CD4-positive, CD25-positive, alpha-beta regulatory T cell (primary cell): ENCODE measurements around the gene CAPZA1. TPM values are rescaled to one million over a fixed set of nuclear protein-coding genes. Genes with fewer than 3 reads are reported as not detected.

Source experiments
- ATAC-seq, 2 donors: fragments of 150-1000 bp; cut with Tn5 transposase; one replicate each; pipeline ENCODE4 v1.10.0; 2021; ENCODE audit warnings: low read depth in 2 of 2, moderate number of reproducible peaks in 2 of 2, moderate library complexity in 1 of 2
- DNase-seq, 3 donors: peaks; one replicate each; pipeline versions ENCODE4 v3.0.0 to v3.0.0-alpha.2; 2012 to 2022; ENCODE audit warnings: mixed read lengths in 1 of 3
- H3K27ac ChIP-seq: one replicate; pipeline ENCODE4 v1.7.0; 2013; ENCODE audit warnings: mild to moderate bottlenecking, low read length; ENCODE audit not compliant: insufficient read depth, poor library complexity, severe bottlenecking
- H3K27me3 ChIP-seq: one replicate; pipeline ENCODE4 v1.7.0; 2013; ENCODE audit warnings: low read length; ENCODE audit not compliant: control insufficient read depth, insufficient read depth
- H3K36me3 ChIP-seq: one replicate; pipeline ENCODE4 v1.7.0; 2013; ENCODE audit warnings: mild to moderate bottlenecking, low read length, moderate library complexity; ENCODE audit not compliant: control insufficient read depth, insufficient read depth
- H3K4me1 ChIP-seq: 2 replicates; pipeline ENCODE4 v1.7.0; 2013; ENCODE audit warnings: mild to moderate bottlenecking, low read length; ENCODE audit not compliant: insufficient read depth, control insufficient read depth, poor library complexity, severe bottlenecking
- H3K4me3 ChIP-seq: one replicate; pipeline ENCODE4 v1.7.0; 2013; ENCODE audit warnings: low read depth, mild to moderate bottlenecking, low read length, moderate library complexity
- H3K9me3 ChIP-seq, 2 experiments: 1 replicate in 1 of 2; 2 replicates in 1 of 2; pipeline ENCODE4 v1.7.0; 2013; ENCODE audit warnings: low read length in 2 of 2, mild to moderate bottlenecking in 1 of 2, moderate library complexity in 1 of 2; ENCODE audit not compliant: control insufficient read depth in 2 of 2
- H3K27ac Mint-ChIP-seq, 3 donors: one replicate each; pipeline ENCODE4 v1.8.0; 2020 to 2022; ENCODE audit warnings: mild to moderate bottlenecking in 3 of 3, mixed read lengths in 3 of 3, moderate library complexity in 2 of 3
- H3K27me3 Mint-ChIP-seq: one replicate; pipeline ENCODE4 v1.8.0; 2022; ENCODE audit warnings: mild to moderate bottlenecking, mixed read lengths
- H3K36me3 Mint-ChIP-seq: one replicate; pipeline ENCODE4 v1.8.0; 2020; ENCODE audit warnings: mixed read lengths
- H3K4me1 Mint-ChIP-seq, 4 donors: one replicate each; pipeline ENCODE4 v1.8.0; 2020 to 2022; ENCODE audit warnings: mixed read lengths in 4 of 4, mild to moderate bottlenecking in 1 of 4
- H3K4me3 Mint-ChIP-seq, 4 donors: one replicate each; pipeline ENCODE4 v1.8.0; 2020 to 2022; ENCODE audit warnings: mild to moderate bottlenecking in 4 of 4, mixed read lengths in 4 of 4, moderate library complexity in 3 of 4
- H3K9me3 Mint-ChIP-seq, 7 donors: one replicate each; pipeline ENCODE4 v1.8.0; 2020 to 2022; ENCODE audit warnings: mixed read lengths in 7 of 7, mild to moderate bottlenecking in 3 of 7, moderate library complexity in 2 of 7
- polyA plus RNA-seq, 4 donors: library from polyadenylated mRNA; unstranded; fragments of 300-500 nt; fragmentation: Illumina TruSeq; gene quantifications; one replicate each; pipeline ENCODE4 v1.2.3, GENCODE V29; 2021
- total RNA-seq: library from RNA; stranded (reverse); gene quantifications from one replicate; pipeline ENCODE4 v1.2.3, GENCODE V29; 2022

CAPZA1 gene
- total and polyA plus RNA-seq, 5 donors from 2014 or later, result 244 to 281 (median 255) TPM

GRCh38 chr1:112714313-112715263, 95.0 kb downstream of the CAPZA1 start:
- Mint-ChIP-seq H3K27me3 (peaks cover 39% of the 10 kb centered on the region), H3K4me3 (peak overlapping the region; percentile 80 to 87 (median 83)), H3K9me3 (peaks cover 0 to under 1% (median 0%) of the 10 kb centered on the region in 7 donors), H3K36me3 (no peaks in the 10 kb centered on the region), H3K4me1 (peaks cover 6 to 32% (median 22%) of the 10 kb centered on the region in 4 donors), H3K27ac (no peak overlapping the region)
- Histone ChIP-seq H3K4me1 (peaks cover 35% of the 10 kb centered on the region), H3K36me3 (no peaks in the 10 kb centered on the region), H3K27ac (peak overlapping the region; percentile 55), H3K4me3 (no peak overlapping the region), H3K9me3 (no peaks in the 10 kb centered on the region), H3K27me3 (no peaks in the 10 kb centered on the region)
- no peak for ATAC-seq
- peak in 1 of 3 donors; percentile 17 for DNase-seq

GRCh38 chr1:112715264-112716053, 95.8 kb downstream of the CAPZA1 start, which contains the start of gene PPM1J:
PPM1J (minus strand) TSS chr1:112715332; CDS start chr1:112715301, 31 bp downstream.
- H3K27ac ChIP-seq, result peak within 1 kb of the TSS; percentile 55
- H3K27me3 ChIP-seq, result no peaks in the 10 kb centered on the region
- H3K9me3 ChIP-seq, result no peaks in the 10 kb centered on the region
- DNase-seq (peak; percentile 95 to 97 (median 96)), ATAC-seq (peak; percentile 86 to 90)
- peaks cover 35% of the 10 kb centered on the region for H3K4me1 ChIP-seq
- H3K27ac Mint-ChIP-seq, result peak within 1 kb of the TSS in 2 of 3 donors; percentile 82 to 89
- peaks cover 35% of the 10 kb centered on the region for H3K27me3 Mint-ChIP-seq
- H3K4me1 Mint-ChIP-seq, result peaks cover 6 to 32% (median 22%) of the 10 kb centered on the region in 4 donors
- H3K9me3 Mint-ChIP-seq, result no peaks in the 10 kb centered on the region
- no peaks in the 10 kb centered on the region for H3K36me3 Mint-ChIP-seq
- H3K4me3 ChIP-seq, result peak within 1 kb of the TSS; percentile 86
- H3K36me3 ChIP-seq, result no peaks in the 10 kb centered on the region
- H3K4me3 Mint-ChIP-seq, result peak within 1 kb of the TSS; percentile 91 to 95 (median 92)

GRCh38 chr1:112716133-112716720, 96.6 kb downstream of the CAPZA1 start:
- peak overlapping the region in 2 of 3 donors; percentile 82 to 89 for H3K27ac Mint-ChIP-seq
- Histone ChIP-seq H3K36me3 (no peaks in the 10 kb centered on the region), H3K4me1 (peaks cover 35% of the 10 kb centered on the region), H3K27me3 (no peaks in the 10 kb centered on the region), H3K27ac (no peak overlapping the region), H3K9me3 (no peaks in the 10 kb centered on the region), H3K4me3 (peak overlapping the region; percentile 86)
- peaks cover 40% of the 10 kb centered on the region for H3K27me3 Mint-ChIP-seq
- H3K4me1 Mint-ChIP-seq, result peaks cover 6 to 32% (median 22%) of the 10 kb centered on the region in 4 donors
- peak in 1 of 2 donors; percentile 11 for ATAC-seq
- peak; percentile 67 to 84 (median 69) for DNase-seq
- H3K4me3 Mint-ChIP-seq, result peak overlapping the region; percentile 91 to 95 (median 92)
- H3K9me3 Mint-ChIP-seq, result no peaks in the 10 kb centered on the region
- no peaks in the 10 kb centered on the region for H3K36me3 Mint-ChIP-seq

- peaks cover 35% of the 10 kb centered on the region for H3K4me1 ChIP-seq
- Mint-ChIP-seq H3K9me3 (no peaks in the 10 kb centered on the region), H3K27ac (no peak overlapping the region), H3K4me1 (peaks cover 6 to 34% (median 24%) of the 10 kb centered on the region in 4 donors), H3K36me3 (no peaks in the 10 kb centered on the region), H3K27me3 (peaks cover 43% of the 10 kb centered on the region), H3K4me3 (peak overlapping the region in 2 of 4 donors; percentile 52 to 62)
- H3K36me3 ChIP-seq, result no peaks in the 10 kb centered on the region
- ATAC-seq (no peak), DNase-seq (no peak)
- no peaks in the 10 kb centered on the region for H3K9me3 ChIP-seq
- H3K27me3 ChIP-seq, result no peaks in the 10 kb centered on the region
- no peak overlapping the region for H3K4me3 ChIP-seq
- H3K27ac ChIP-seq, result no peak overlapping the region
Observed at GRCh38 chr1:112717263-112717873, 97.7 kb downstream of the CAPZA1 start.

GRCh38 chr1:112718691-112719418, 99.2 kb downstream of the CAPZA1 start:
- H3K36me3 ChIP-seq, result no peaks in the 10 kb centered on the region
- no peak overlapping the region for H3K4me3 ChIP-seq
- no peak overlapping the region for H3K27ac ChIP-seq
- Mint-ChIP-seq H3K36me3 (no peaks in the 10 kb centered on the region), H3K27me3 (peaks cover 32% of the 10 kb centered on the region), H3K27ac (peak overlapping the region in 1 of 3 donors; percentile 42), H3K9me3 (no peaks in the 10 kb centered on the region), H3K4me3 (peak overlapping the region in 3 of 4 donors; percentile 21 to 91 (median 55)), H3K4me1 (peaks cover 6 to 40% (median 24%) of the 10 kb centered on the region in 4 donors)
- ATAC-seq (peak; percentile 17 to 19), DNase-seq (peak; percentile 66 to 73 (median 69))
- H3K27me3 ChIP-seq, result peaks cover 5% of the 10 kb centered on the region
- H3K9me3 ChIP-seq, result no peaks in the 10 kb centered on the region
- peaks cover 35% of the 10 kb centered on the region for H3K4me1 ChIP-seq

GRCh38 chr1:112719706-112720105, 100.1 kb downstream of the CAPZA1 start:
- H3K4me3 Mint-ChIP-seq, result no peak overlapping the region
- H3K4me3 ChIP-seq, result no peak overlapping the region
- peak overlapping the region in 1 of 3 donors; percentile 67 for H3K27ac Mint-ChIP-seq
- no peak for DNase-seq
- no peak for ATAC-seq
- H3K4me1 ChIP-seq, result peaks cover 27% of the 10 kb centered on the region
- peaks cover 6 to 34% (median 23%) of the 10 kb centered on the region in 4 donors for H3K4me1 Mint-ChIP-seq
- no peaks in the 10 kb centered on the region for H3K9me3 Mint-ChIP-seq
- H3K36me3 ChIP-seq, result no peaks in the 10 kb centered on the region
- no peaks in the 10 kb centered on the region for H3K36me3 Mint-ChIP-seq
- peaks cover 5% of the 10 kb centered on the region for H3K27me3 ChIP-seq
- no peaks in the 10 kb centered on the region for H3K9me3 ChIP-seq
- H3K27me3 Mint-ChIP-seq, result peaks cover 30% of the 10 kb centered on the region
- H3K27ac ChIP-seq, result no peak overlapping the region
